HEK293 (cell line): ENCODE data around the gene PFN3.

Experiments used
- CTCF ChIA-PET: fragments of 350-600 bp; formaldehyde crosslinking; extraction: SDS; loops from one replicate; lab custom pipeline; 2021; ENCODE audit warnings: antibody characterized with exemption; lab: Yijun Ruan, JAX
- POLR2A ChIA-PET: fragments of 300-600 bp; formaldehyde crosslinking; extraction: SDS; loops from one replicate; lab custom pipeline; 2020; ENCODE audit warnings: antibody characterized with exemption, inconsistent platforms; lab: Yijun Ruan, JAX
- H3K27ac ChIP-seq: fragments of 200-500 bp; sonication (Bioruptor generic); 2 replicates; pipeline ENCODE4 v1.5.1; 2014; ENCODE audit warnings: low read depth, low read length, control low read depth, inconsistent platforms; ENCODE audit errors: extremely low read depth
- H3K36me3 ChIP-seq, 2 experiments: fragments of 200-500 bp in 1 of 2; sonication (Bioruptor generic) in 1 of 2; 1 replicate in 1 of 2; 2 replicates in 1 of 2; pipeline ENCODE4 v1.5.1; 2014 to 2017; ENCODE audit warnings: inconsistent platforms in 2 of 2, low read length in 2 of 2; ENCODE audit not compliant: control insufficient read depth in 2 of 2, insufficient read depth in 1 of 2
- H3K4me1 ChIP-seq: fragments of 200-500 bp; sonication (Bioruptor generic); 2 replicates; pipeline ENCODE4 v1.5.1; 2014; ENCODE audit warnings: mild to moderate bottlenecking, low read length, inconsistent platforms; ENCODE audit not compliant: control insufficient read depth, insufficient read depth
- H3K4me3 ChIP-seq: 2 replicates; pipeline ENCODE4 v1.5.1; 2011; ENCODE audit warnings: low read depth, mild to moderate bottlenecking, control low read depth, low read length, moderate library complexity
- H3K9me3 ChIP-seq: fragments of 200-500 bp; sonication (Bioruptor generic); 2 replicates; pipeline ENCODE4 v1.5.1; 2014; ENCODE audit warnings: low read depth, low read length, inconsistent platforms; ENCODE audit not compliant: control insufficient read depth, insufficient read depth
- EGR2 ChIP-seq: fragments of 450-650 bp; formaldehyde crosslinking; IDR thresholded peaks from 2 replicates; pipeline ENCODE4 v1.5.1; 2016; ENCODE audit warnings: low read depth, missing biosample characterization, missing genetic modification characterization
- HOXD13 ChIP-seq: sonication (generic); formaldehyde crosslinking; IDR thresholded peaks from 2 replicates; pipeline ENCODE4 v1.8.0; 2022; ENCODE audit warnings: missing genetic modification reagents, borderline replicate concordance
- KLF1 ChIP-seq: fragments of 450-650 bp; formaldehyde crosslinking; IDR thresholded peaks from 2 replicates; pipeline ENCODE4 v1.5.1; 2016; ENCODE audit warnings: missing biosample characterization, missing genetic modification characterization
- KLF10 ChIP-seq: fragments of 450-650 bp; IDR thresholded peaks from 2 replicates; pipeline ENCODE4 v1.5.1; 2018; ENCODE audit warnings: missing biosample characterization, mild to moderate bottlenecking, missing genetic modification characterization
- OSR2 ChIP-seq: fragments of 450-650 bp; formaldehyde crosslinking; IDR thresholded peaks from 2 replicates; pipeline ENCODE4 v1.5.1; 2016; ENCODE audit warnings: missing biosample characterization, missing genetic modification characterization
- SETDB1 ChIP-seq: IDR thresholded peaks from one replicate; pipeline ENCODE4 v1.6.1; 2017; ENCODE audit warnings: mild to moderate bottlenecking, low read length, moderate library complexity, mixed read lengths; ENCODE audit not compliant: insufficient read length
- SP2 ChIP-seq: fragments of 450-650 bp; formaldehyde crosslinking; IDR thresholded peaks from 2 replicates; pipeline ENCODE4 v1.5.1; 2016; ENCODE audit warnings: missing biosample characterization, missing genetic modification characterization
- ZBTB21 ChIP-seq: fragments of 450-650 bp; formaldehyde crosslinking; IDR thresholded peaks from 2 replicates; pipeline ENCODE4 v1.5.1; 2017; ENCODE audit warnings: missing biosample characterization, missing genetic modification characterization
- ZFHX2 ChIP-seq: fragments of 450-650 bp; formaldehyde crosslinking; conservative IDR thresholded peaks from 2 replicates; pipeline ENCODE4 v1.5.1; 2016; ENCODE audit warnings: missing biosample characterization, missing genetic modification characterization
- ZNF600 ChIP-seq: fragments of 450-650 bp; formaldehyde crosslinking; IDR thresholded peaks from 2 replicates; pipeline ENCODE4 v1.5.1; 2016; ENCODE audit warnings: missing biosample characterization, missing genetic modification characterization
- ZNF610 ChIP-seq: fragments of 450-650 bp; formaldehyde crosslinking; IDR thresholded peaks from 2 replicates; pipeline ENCODE4 v1.5.1; 2016; ENCODE audit warnings: missing biosample characterization, missing genetic modification characterization, borderline replicate concordance
- ZNF830 ChIP-seq: fragments of 450-650 bp; IDR thresholded peaks from 2 replicates; pipeline ENCODE4 v1.5.0; 2018; ENCODE audit warnings: missing biosample characterization, missing genetic modification characterization, low read depth, mild to moderate bottlenecking, moderate library complexity
- TF ChIP-seq, protein P1 (sequence below): fragments of 450-650 bp; formaldehyde crosslinking; IDR thresholded peaks from 2 replicates; pipeline ENCODE4 v1.5.1; 2017; ENCODE audit warnings: missing biosample characterization, mild to moderate bottlenecking, missing genetic modification characterization, moderate library complexity
- TF ChIP-seq, protein P2 (sequence below): fragments of 450-650 bp; formaldehyde crosslinking; IDR thresholded peaks from 2 replicates; pipeline ENCODE4 v1.5.1; 2016; ENCODE audit warnings: missing biosample characterization, missing genetic modification characterization
- TF ChIP-seq, protein P3 (sequence below): fragments of 450-650 bp; formaldehyde crosslinking; IDR thresholded peaks from 2 replicates; pipeline ENCODE4 v1.5.1; 2017; ENCODE audit warnings: missing biosample characterization, missing genetic modification characterization

Gene PFN3

DNA sequence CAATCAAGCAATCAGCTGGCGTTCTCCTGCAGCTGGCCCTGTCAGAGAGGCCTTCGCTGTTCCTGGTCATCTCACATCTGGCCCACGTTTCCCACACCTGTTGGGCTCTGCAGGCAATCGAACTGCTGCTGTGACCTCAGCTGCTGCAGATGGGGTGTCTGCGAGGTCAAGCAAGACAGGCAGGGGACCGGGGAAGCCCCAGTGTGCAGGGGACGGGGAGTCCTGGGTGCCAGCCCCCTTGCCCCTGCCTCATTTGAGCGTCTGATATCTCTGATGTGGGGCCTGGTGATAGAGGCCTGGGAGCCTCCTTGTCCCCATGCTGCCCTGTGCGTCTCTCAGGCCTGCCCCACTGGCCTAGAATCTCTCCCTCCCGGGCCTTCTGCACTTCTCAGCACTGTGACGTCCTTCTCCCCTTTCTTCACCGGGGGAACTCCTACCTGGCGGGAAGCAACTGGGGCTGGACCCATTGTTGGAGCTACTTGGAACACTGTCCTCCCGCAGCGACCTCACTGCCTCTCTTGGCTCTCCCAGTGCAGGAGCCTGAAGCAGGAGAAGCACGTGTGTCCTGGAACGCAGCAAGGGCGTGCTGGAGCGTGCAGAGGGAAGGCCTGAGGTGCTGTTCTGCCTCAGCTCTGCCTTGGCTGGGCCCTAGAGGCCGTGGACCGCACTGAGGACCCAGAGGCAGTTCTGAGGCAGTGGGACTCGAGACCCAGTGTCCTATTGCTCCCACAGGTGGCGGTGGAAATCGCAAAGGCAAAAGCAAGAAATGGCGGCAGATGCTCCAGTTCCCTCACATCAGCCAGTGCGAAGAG, 29.9 kb upstream of the PFN3 start:
- TF ChIP-seq KLF10 (tag by site-specific recombination) = no peak
- TF ChIP-seq, protein P1, sequence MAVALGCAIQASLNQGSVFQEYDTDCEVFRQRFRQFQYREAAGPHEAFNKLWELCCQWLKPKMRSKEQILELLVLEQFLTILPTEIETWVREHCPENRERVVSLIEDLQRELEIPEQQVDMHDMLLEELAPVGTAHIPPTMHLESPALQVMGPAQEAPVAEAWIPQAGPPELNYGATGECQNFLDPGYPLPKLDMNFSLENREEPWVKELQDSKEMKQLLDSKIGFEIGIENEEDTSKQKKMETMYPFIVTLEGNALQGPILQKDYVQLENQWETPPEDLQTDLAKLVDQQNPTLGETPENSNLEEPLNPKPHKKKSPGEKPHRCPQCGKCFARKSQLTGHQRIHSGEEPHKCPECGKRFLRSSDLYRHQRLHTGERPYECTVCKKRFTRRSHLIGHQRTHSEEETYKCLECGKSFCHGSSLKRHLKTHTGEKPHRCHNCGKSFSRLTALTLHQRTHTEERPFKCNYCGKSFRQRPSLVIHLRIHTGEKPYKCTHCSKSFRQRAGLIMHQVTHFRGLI (tag by site-specific recombination) = no peak
- TF ChIP-seq ZBTB21 (tag by site-specific recombination) = no peak
- TF ChIP-seq, protein P2, sequence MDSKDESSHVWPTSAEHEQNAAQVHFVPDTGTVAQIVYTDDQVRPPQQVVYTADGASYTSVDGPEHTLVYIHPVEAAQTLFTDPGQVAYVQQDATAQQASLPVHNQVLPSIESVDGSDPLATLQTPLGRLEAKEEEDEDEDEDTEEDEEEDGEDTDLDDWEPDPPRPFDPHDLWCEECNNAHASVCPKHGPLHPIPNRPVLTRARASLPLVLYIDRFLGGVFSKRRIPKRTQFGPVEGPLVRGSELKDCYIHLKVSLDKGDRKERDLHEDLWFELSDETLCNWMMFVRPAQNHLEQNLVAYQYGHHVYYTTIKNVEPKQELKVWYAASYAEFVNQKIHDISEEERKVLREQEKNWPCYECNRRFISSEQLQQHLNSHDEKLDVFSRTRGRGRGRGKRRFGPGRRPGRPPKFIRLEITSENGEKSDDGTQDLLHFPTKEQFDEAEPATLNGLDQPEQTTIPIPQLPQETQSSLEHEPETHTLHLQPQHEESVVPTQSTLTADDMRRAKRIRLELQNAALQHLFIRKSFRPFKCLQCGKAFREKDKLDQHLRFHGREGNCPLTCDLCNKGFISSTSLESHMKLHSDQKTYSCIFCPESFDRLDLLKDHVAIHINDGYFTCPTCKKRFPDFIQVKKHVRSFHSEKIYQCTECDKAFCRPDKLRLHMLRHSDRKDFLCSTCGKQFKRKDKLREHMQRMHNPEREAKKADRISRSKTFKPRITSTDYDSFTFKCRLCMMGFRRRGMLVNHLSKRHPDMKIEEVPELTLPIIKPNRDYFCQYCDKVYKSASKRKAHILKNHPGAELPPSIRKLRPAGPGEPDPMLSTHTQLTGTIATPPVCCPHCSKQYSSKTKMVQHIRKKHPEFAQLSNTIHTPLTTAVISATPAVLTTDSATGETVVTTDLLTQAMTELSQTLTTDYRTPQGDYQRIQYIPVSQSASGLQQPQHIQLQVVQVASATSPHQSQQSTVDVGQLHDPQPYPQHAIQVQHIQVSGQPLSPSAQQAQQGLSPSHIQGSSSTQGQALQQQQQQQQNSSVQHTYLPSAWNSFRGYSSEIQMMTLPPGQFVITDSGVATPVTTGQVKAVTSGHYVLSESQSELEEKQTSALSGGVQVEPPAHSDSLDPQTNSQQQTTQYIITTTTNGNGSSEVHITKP (tag by site-specific recombination) = no peak
- no peak for TF ChIP-seq HOXD13 (CRISPR knock-in tag)
- TF ChIP-seq ZNF600 (tag by site-specific recombination) = peak; percentile 82; the same call in 1 of the 2 replicates
- H3K9me3 ChIP-seq = no peaks in the 10 kb centered on the region
- ChIA-PET CTCF (interaction anchor here (0.7 to 1.2 kb wide), 3 partner anchors 14 to 40 kb away, joined by 3 read pairs; no protein-coding TSS in a partner anchor), POLR2A (interaction anchor here (0.7 to 4.2 kb wide), 5 partner anchors 12 to 39 kb away, joined by 3 to 45 read pairs (median 7); no protein-coding TSS in a partner anchor)
- no peak overlapping the region for H3K4me3 ChIP-seq
- peaks cover 0 to 69% of the 10 kb centered on the region in 2 experiments; a peak in 1 of 3 replicates for H3K36me3 ChIP-seq
- H3K4me1 ChIP-seq = no peaks in the 10 kb centered on the region
- H3K27ac ChIP-seq = no peak overlapping the region

DNA sequence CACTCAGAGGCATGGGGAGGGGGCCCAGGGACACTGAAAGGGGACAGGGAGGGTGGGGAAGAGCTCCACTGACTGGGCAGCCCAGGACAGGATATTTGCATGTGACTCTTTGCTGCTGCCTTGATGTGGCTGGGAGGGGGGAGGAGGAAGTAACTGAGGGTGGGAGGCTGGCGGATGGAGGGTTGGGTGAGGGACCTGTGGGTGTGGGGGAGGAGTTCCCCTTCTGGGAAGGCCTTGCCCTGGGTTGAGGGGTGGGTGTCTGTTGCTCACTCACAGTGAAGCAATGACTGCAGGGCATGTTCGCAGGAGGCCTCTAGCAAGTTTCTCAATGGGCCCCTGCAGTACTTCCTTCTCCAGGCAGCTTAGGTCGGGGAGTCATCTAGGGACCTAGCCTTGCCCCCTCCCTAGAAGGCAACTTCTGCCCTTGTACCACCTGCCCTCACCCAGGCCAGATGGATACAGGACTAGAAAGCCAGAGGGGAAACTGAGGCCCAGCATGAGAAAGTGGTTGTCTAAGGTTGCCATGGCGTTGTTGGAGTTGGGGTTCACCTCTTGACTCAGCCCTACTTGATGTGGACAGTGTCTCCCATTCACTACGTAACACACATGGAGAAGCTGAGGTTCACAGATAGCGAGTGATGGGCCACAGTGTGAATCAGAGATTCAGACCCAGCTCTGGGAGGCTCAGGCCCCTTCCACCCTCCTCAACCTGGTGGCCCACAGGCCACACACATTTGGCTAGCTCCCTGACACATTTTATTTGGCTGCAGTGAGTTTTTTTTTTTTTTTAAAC, 29.0 kb upstream of the PFN3 start:
- CTCF ChIA-PET = interaction anchor here (0.7 to 4.3 kb wide), 5 partner anchors 13 to 40 kb away, joined by 3 to 29 read pairs (median 3); no protein-coding TSS in a partner anchor
- TF ChIP-seq ZNF830 = no peak
- no peak for TF ChIP-seq OSR2 (tag by site-specific recombination)
- no peak for TF ChIP-seq SETDB1
- TF ChIP-seq ZNF610 = no peak
- TF ChIP-seq, protein P3, sequence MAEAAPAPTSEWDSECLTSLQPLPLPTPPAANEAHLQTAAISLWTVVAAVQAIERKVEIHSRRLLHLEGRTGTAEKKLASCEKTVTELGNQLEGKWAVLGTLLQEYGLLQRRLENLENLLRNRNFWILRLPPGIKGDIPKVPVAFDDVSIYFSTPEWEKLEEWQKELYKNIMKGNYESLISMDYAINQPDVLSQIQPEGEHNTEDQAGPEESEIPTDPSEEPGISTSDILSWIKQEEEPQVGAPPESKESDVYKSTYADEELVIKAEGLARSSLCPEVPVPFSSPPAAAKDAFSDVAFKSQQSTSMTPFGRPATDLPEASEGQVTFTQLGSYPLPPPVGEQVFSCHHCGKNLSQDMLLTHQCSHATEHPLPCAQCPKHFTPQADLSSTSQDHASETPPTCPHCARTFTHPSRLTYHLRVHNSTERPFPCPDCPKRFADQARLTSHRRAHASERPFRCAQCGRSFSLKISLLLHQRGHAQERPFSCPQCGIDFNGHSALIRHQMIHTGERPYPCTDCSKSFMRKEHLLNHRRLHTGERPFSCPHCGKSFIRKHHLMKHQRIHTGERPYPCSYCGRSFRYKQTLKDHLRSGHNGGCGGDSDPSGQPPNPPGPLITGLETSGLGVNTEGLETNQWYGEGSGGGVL (tag by site-specific recombination) = peak; percentile 90
- 0 out of 2 replicates have a peak, but pooled peaks have one; percentile 11 for TF ChIP-seq SP2
- TF ChIP-seq ZFHX2 (tag by site-specific recombination) = peak; percentile 95
- peak; percentile 97 for TF ChIP-seq EGR2 (tag by site-specific recombination)
- peak; percentile 72 for TF ChIP-seq KLF1 (tag by site-specific recombination)
- Histone ChIP-seq H3K4me1 (no peaks in the 10 kb centered on the region), H3K9me3 (no peaks in the 10 kb centered on the region), H3K4me3 (no peak overlapping the region), H3K27ac (no peak overlapping the region), H3K36me3 (peaks cover 0 to 60% of the 10 kb centered on the region in 2 experiments; a peak in 1 of 3 replicates)
- POLR2A ChIA-PET = interaction anchor here (0.6 to 4.2 kb wide), 7 partner anchors 8 to 39 kb away, joined by 3 to 45 read pairs (median 7); no protein-coding TSS in a partner anchor
